Measurements from ENCODE around the gene SLC34A3.
A peak's percentile ranks its signal among the peaks of the same experiment; 100 is the strongest.
"Not testable (repeated sequence)": the region's sequence is repeated elsewhere in the genome, so short reads cannot be mapped to it uniquely, and the experiment has no call there.

Gene SLC34A3

DNA sequence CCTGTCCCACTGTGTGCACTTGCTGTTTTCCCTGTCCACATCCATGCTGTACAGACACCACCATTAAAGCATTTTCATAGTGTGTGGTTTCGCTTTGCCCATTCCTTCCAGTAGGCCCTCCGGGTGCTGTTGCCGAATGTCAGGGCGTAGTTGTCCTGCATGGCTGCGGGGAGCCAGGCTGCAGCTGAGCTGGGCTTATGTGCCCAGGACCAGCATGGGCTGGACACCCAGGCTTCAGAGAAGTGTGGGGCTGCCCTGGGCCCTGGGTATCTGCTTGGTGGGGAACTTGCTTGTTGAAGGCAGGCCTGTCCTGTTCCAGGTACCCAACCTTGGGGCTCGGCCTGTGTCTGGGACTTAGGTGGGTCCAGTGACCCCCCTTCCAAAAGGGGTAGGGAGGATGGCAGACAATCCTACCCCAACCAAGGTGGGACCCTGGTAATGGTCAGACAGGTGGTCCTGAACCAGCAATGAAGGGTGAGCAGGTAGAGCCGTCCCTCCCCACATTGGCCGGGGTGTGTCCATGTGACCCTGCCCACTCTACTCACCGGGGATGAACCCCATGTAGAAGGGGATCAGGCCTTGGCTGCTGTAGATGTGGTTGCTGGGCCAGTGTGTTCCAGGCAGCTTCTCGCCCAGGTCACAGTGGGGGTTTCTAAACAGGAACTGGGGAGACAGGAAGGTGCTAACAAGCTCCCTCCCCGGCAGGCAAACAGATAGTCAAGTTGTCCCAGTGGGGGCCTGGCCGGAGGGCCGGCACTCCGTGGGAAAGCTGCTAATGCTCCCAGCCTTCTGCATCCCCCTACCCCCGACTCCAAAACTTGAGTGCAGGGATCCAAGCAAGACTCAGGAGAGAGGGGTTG, 13.2 kb downstream of the SLC34A3 start:
- DNase-seq = no peak

DNA sequence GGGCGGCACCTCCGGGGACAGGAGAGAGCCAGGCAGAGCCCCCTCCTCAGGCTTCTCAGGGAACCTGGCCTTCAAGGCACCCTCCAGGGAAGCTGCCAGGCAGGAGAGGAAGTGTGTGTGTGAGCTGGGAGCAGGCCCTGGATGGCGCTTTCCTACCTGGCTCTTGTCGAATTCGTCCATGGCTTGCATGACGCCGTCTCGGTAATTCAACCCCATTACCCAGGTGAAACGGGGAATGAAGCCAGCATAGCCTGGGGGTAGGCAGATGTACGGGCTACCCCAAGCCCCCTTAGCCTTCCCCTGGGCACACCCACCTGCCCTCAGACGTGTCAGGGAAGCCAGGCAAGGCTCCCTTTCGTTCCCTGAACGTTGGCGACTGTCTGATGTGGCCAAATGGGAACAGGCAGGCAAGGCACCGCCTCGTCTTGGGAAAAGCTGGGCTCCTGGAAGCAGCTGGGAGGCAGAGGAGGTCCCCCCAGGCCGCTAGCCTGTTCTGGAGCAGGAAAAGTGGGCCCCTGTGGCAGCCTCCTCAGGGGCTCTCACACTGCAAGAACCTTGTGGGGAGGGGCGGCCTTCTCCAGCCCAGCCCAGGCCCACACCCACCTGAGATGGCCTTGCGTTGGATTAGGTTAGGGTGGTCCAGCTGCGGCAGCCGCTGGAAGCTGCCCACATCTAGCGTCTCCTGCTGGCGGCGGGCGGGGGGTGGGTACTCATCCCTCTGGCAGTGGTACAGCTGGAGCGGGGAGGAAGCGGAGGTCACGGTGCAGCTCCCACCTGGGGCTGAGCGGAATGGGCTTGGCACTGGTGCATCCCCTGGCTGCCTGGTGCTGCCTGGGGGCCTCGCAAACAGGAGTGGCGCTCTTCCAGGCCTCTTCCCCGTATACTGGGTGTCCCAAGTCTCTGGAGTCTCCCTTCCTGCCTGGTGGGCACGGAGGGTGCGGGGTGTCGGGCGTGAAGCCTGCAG, 14.1 kb downstream of the SLC34A3 start:
- DNase-seq = no peak

DNA sequence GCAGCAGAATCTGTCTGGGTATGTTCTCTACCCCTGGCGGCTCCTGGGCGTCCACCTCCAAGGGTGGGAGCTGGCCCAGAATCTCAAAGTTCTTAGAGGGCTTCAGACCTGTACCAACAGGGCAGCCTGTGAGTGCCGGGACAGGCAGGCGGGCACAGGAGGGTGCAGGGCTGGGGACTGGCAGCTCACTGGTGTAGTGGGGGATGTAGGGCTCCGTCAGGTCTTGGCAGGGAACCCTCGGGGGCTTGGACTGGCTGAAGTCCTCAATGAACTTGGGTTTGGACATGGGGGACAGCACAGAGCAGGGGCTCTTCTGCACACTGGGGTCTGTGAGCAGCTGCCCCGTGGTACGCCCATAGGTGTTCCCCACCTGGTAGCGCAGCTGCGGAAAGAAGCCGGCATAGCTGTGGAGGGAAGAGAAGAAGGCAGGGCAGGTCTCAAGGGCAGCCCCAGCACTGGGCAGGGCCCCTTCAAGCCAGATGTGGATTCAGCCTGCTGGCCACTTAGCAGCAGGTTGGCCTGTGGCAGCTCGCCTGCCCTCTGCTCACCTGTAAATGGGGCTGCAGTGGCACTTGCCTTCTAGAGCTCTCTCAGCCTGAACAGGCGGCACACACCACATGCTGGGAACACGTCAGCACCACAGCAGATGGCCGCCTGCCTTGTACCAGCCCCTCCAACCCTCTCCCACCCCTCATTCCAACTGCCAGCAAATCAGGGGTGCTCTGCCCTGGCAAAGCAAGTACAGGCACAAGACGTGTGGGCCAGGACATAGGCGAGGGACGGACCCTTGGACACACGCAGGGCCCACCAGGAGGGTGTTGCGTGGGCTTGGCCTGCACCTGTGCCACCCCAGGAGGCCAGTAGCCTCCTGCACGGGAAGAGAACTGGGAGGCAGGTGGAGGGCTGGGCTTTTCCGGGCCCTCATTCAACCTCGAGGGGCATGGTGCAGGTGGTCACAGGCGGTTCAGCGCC, 15.0 kb downstream of the SLC34A3 start:
- DNase-seq = no peak

DNA sequence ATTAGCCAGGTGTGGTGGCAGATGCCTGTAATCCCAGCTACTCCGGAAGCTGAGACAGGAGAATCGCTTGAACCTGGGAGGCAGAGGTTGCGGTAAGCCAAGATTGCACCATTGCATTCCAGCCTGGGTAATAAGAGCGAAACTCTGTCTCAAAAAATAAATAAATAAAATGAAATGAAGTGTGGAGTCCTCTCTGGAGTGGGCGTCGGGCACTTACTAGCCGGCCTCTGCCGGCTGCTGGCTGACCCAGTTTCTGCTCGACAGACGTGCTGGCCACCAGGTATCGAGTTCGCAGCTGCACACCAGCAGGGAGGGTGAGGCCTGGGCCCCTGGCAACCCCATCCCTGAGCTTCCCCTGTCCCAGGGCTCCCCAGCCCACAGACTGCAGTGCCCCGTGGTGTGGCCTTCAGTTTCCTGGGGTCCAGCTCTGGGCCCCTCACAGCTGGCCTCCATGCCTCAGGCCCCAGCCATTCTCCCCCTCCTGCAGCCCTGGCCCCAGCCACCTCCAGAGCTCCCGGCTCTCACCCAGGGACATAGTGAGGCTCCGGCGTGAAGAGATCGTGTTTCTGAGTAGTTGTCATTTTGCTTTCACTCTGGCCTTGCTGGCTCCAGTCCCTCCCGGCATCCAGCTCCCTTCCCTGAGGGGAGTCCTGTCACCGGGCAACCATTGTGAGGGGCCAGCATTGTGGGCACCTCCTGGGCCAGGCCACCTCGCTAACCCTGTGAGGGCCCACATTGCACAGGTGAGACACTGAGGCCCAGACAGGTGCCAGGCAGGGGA, 16.6 kb downstream of the SLC34A3 start:
- no peak for DNase-seq

DNA sequence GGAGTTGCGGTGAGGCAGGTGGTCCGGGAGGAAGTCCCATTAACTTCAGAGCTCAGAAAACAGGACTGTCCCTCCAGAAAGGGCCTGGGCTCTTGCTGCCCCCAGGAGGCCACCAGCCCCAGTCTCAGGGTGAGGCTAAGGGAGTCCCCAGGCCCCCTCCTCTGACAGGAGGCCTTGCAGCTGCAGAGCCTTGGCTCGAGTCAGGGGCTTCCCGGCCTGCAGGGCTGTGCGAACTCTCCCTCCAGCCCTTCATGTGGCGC, 17.1 kb downstream of the SLC34A3 start:
- DNase-seq = no peak

DNA sequence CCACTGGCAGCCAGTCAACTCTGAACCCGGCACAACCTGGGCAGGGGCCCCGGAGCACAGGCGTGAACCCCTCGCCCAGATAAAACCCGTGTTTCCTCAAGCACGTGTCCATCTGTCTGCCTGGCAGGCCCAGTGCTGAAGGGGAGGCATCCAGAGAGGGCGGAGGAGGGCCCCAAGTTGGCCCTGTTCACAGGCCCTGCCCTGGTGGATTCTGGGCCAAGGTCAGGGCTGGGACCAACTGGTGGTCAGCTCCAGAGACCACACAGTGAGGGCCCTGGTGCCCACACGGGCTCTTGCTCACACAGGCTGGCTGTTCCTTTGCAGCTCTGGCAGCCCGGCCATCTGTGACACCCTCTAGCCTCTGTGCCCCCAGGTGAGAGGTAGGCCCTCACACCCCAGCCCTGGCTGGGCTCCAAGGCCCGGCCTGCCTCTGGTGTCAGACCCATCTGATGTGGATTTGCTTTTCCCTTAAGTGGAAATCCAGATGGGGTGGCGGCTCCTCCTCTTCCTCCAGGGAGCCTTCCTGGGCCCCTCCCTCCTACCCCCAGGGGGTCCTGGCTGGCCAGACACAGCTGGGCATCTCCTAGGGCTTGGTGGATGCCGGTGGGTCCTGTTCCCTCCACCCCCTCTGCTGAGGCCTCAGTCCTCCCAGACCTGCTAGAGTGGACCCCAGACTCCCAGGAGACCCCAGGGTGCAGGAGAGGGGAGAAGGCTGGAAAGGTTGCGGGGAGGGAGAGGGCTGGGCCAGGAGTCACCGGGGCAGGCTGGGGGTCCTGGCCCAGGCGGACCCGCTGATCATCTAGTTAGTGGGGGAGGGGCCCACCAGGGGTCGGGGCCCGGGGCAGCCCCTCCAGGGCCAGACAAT, 19.9 kb downstream of the SLC34A3 start:
- DNase-seq = no peak

DNA sequence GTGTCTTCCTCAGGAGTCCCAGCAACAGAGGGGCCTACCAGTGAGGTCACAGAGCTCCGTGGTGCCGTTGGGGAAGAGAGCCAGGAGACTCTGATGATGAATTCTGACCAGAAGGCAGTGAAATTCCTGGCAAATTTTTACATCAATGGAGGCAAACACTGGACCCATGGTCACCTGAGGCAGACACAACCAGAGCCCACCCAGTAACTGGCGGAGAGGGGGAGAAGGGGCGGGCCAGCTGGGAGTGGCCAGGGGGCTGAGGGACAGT, 20.4 kb downstream of the SLC34A3 start, which contains the start of gene STPG3:
Gene STPG3 (plus strand): TSS at position 93 of the 268 bp plus-strand sequence. CDS start 1 bp downstream, at position 94.
- no peak for DNase-seq

DNA sequence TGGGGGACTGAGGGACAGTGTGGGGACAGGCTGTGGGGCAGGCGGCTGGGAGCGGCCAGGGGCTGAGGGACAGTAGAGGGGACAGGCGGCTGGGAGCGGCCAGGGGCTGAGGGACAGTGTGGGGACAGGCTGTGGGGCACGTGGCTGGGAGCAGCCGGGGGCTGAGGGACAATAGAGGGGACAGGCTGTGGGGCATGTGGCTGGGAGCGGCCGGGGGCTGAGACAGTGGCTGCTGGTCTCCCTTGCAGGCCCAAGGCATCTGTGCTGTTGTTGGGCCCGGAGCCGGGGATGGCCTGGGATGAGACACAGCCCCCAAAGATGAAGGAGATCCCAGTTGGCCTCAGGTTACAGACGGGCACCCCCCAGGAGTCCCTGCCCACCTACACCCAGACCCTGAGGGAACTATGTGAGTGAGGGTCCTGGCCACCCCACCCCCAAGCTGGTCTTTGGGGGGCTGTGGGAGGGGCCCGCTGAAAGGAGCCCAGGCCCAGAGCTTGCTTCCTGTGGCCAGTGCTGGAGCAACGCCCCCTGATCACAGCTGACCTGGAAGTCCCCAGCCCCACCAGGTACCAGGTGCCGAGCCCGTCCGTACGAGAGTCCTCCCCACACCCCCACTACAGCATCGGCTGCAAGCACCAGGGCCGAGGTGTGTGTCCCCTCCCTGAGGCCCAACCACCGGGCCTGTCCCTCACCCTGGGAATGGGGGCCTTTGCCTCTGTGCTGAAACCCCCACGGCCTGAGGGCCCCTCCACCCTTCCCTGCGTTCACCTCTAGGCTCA, 21.0 kb downstream of the SLC34A3 start:
- DNase-seq = no peak

GRCh38 chr9:137252555-137253506, 22.1 kb downstream of the SLC34A3 start:
- no peak for DNase-seq

DNA sequence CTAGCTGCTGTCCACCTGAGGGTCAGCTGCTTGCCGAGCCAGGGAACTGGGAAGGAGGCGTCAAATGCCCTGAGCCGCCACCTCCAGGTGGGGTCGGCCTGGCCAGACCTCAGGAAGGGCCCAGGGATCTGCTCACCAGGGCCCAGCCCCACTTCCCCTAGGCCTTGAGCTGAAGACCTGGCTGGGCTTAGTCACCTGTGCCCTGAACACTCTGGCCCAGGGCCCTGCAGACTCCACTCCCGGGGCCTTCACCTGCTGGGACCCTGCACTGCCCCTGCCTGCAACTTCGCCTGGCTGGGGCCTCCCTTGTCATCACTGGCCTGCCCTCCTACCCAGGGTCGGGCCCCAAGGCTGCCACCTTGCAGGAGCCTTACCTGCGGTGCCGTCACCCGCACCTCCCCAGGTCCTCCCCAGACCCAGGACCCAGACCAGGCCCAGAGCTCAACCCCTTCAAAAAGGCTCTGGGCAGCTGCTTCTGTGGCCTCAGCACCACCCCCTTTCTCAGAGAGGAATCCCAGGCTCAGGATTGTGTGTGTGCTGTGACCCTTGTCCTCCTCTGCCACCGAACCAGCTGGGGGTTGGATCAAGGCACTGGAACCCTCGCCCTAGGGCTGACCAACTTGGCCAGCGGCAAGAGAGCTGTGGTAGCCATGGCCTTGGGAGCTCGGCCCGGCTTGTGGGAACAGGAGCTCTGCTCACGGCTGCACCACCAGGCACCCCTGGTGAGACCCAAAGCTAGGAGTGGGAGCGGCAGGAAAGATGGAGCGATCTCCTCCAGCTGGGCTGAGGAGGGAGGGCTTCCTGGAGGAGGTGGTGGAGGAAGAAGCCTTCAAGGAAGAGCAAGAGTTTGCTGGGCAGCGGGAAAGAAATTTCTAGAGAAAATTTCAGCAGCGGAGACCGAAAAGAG, 23.3 kb downstream of the SLC34A3 start:
- DNase-seq = no peak

DNA sequence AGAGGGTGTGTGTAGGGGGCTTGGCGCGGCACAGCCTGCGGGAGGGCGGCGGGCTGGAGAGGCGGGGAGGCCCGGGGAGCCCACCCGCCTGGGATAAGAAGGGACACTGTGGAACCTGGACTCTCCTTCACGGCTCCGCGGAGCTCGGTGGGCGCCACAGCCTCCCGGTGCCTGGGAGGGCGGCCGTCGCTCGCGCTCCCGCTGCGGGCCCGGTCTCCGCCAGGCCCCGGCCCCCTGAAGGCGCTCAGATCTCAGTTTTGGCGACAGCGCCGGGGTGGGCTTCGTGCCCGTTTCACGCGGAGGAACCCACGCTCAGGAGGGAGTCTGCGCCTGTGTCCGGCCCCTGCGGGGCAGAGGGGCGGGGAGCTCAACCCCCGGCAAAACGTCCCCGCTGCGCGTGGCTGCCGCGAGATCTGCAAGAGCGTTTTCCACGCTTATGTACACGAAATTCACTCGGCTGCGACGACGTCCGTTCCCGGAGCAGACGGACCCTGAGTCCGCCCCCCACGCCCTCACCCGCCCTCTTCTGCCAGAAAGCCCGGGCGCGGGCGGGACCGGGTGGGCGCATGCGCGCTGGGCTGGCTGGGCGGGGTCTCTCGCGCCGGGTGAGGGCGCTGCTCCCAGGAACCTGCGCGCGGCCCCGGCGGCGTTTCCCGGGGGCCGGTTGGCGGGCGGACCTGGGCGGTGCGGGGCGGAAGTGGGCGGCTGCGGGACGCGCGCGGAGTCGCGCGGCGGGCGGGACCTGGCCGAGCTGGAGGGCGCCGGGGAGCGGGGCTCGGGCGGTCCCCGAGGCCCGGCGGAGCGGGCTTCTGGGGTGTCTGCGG, 24.1 kb downstream of the SLC34A3 start, which contains the start of gene NELFB:
Gene NELFB (plus strand): TSS at position 704 of the 824 bp plus-strand sequence.
- peak; percentile 95 for DNase-seq

- no peak for DNase-seq
Observed at GRCh38 chr9:137255448-137256114, 24.9 kb downstream of the SLC34A3 start.

- no peak for DNase-seq
Observed at GRCh38 chr9:137256362-137256761, 25.7 kb downstream of the SLC34A3 start.

DNA sequence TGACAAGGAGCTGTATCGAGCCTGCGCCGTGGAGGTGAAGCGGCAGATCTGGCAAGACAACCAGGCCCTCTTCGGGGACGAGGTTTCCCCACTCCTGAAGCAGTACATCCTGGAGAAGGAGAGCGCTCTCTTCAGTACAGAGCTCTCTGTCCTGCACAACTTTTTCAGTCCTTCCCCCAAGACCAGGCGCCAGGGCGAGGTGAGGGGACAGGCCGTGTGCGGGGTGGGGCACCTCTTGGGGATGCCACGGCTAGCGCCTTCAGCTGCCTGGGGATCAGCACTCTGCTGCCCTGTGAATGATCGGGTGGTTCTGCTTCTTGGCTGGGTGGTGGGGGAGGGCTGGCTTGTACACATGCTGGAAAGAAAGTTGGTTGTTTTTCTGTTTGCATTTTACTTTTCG, 26.2 kb downstream of the SLC34A3 start:
- DNase-seq = no peak

DNA sequence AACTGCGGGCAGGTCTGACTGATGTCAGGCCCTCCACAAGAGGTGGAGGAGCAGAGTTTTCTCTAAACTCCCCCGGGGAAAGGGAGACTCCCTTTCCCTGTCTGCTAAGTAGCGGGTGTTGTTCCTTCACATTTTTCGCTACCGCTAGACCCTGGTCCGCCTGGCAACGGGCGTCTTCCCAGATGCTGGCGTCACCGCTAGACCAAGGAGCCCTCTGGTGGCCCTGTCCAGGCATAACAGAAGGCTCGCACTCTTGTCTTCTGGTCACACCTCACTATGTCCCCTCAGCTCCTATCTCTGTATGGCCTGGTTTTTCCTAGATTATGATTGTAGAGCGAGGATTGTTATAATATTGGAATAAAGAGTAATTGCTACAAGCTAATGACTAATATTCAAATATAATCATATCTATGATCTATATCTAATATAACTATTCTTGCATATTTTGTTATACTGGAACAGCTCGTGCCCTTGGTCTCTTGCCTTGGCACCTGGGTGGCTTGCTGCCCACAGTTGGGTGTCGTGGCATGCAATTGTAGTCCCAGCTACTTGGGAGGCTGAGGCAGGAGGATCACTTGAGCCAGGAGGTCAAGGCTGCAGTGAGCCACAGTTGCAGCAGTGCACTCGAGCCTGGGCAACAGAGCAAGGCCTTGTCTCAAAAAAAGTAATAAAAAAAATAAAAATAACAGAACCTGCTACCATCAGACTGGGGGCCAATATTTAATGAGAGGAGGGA, 31.6 kb downstream of the SLC34A3 start:
- DNase-seq = not testable (repeated sequence)

- DNase-seq = no peak
Observed at GRCh38 chr9:137262909-137263285, 32.2 kb downstream of the SLC34A3 start.

All from suppressor macrophage treated with lipopolysaccharide for 4 hours (primary cell).